Measurements from ENCODE around the gene SUV39H2.
A peak's percentile ranks its signal among the peaks of the same experiment; 100 is the strongest.

SUV39H2 gene

DNA sequence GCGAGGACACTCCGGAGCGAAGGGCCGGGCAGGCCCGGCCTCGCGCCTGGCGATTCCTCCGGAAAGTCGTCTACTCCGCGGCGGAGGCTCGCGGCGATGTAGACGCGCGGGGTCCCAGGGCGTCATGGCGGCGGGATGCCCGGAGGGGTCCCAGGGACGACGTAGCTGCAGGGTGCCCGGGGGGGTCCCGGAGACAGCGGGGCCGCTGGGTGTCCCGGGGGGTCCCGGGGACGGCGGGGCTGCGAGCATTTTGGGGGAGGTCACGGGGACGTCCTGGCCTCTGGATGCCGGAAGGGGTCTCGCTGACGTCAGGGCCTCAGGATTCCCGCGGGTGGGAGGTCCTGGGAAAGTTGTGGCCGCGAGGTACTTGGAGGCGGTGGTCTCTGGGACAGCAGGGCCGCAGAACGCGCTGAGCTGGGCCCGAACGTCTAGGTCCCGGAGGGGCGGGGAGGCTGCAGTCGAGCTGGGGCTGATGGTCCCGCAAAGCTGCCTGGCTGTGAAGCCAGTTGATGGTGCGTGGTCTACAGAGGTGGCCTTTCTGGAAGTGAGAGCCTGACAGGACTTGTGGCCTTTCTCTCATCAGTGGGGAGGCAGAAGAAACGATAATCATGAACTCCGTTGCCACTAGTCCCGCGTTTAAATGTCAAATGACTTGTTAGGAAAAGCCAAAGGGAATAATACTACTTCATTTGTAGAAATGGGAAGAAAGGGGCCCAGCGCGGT, 39.9 kb upstream of the SUV39H2 start:
- TF ChIP-seq, protein P1, sequence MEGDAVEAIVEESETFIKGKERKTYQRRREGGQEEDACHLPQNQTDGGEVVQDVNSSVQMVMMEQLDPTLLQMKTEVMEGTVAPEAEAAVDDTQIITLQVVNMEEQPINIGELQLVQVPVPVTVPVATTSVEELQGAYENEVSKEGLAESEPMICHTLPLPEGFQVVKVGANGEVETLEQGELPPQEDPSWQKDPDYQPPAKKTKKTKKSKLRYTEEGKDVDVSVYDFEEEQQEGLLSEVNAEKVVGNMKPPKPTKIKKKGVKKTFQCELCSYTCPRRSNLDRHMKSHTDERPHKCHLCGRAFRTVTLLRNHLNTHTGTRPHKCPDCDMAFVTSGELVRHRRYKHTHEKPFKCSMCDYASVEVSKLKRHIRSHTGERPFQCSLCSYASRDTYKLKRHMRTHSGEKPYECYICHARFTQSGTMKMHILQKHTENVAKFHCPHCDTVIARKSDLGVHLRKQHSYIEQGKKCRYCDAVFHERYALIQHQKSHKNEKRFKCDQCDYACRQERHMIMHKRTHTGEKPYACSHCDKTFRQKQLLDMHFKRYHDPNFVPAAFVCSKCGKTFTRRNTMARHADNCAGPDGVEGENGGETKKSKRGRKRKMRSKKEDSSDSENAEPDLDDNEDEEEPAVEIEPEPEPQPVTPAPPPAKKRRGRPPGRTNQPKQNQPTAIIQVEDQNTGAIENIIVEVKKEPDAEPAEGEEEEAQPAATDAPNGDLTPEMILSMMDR (IDR thresholded peaks at IDR 0.05; ENCODE audit: control insufficient read depth, extremely low read depth, insufficient read depth): no peak
- DNase-seq (ENCODE audit: low read depth): no peak
- peak overlapping the region; percentile 95 for H3K4me3 ChIP-seq (ENCODE audit: low read depth, low read length)

DNA sequence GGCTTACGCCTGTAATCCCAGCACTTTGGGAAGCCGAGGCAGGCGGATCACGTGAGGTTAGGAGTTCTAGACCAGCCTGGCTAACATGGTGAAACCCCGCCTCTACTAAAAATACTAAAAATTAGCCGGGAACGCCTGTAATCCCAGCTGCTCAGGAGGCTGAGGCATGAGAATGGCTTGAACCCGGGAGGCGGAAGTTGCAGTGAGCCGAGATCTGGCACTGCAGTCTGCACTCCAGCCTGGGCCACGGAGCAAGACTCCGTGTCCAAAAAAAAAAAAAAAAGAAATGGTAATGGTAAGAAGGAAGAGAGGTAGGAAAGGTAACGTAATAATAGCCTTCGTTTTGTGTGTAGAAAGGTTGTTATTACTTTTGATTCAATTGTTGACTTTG, 39.4 kb upstream of the SUV39H2 start:
- TF ChIP-seq, protein P1 (IDR thresholded peaks at IDR 0.05; ENCODE audit: control insufficient read depth, extremely low read depth, insufficient read depth): no peak
- peak overlapping the region; percentile 95 for H3K4me3 ChIP-seq (ENCODE audit: low read depth, low read length)
- DNase-seq (ENCODE audit: low read depth): no peak

DNA sequence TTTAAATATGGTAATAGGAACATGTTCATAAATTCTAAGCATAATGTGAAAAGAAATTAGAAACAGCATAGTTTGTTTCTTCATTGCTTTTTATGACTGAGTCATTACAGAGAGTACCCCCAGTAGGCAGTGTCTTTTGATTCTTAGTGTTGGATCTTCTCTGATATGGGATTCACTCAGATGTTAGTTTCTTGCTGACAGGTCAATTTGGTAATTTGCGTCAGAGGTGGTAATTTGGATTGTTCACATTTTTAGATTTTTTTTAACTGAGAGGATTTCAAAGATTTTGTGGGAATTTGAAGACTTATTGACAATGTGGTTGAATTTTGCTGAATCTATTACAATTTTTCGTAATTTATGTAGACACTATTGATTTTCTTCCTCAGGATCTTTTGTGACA, 38.5 kb upstream of the SUV39H2 start:
- no peak for DNase-seq (ENCODE audit: low read depth)
- TF ChIP-seq, protein P1 (IDR thresholded peaks at IDR 0.05; ENCODE audit: control insufficient read depth, extremely low read depth, insufficient read depth): no peak
- H3K4me3 ChIP-seq (ENCODE audit: low read depth, low read length): peak overlapping the region; percentile 95; the same call in 1 of the 2 replicates

DNA sequence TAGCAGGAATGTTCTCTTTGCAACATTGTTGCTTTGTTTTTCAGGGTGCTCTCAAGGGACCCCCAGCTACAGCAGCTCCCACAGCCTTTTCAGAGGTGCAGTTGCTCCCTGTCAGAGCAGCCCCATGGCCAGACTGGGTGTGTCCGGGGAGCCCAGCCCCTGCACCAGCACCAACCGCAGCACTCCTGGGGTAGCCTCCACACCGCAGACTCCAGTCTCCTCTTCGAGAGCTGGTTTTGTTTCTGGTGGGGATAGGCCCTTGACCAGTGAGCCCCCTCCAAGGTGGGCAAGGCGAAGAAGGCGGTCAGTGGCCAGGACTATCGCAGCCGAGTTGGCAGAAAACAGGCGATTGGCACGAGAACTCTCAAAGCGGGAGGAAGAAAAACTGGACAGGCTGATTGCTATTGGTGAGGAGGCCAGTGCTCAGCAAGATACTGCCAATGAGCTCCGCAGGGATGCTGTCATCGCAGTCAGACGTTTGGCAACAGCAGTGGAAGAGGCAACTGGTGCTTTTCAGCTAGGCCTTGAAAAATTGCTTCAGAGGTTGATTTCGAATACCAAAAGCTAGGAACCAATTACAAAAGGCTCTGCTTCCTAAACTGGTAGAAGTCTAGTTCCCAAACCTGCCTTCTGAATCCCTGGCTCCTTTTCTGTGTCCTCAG, 35.2 kb upstream of the SUV39H2 start:
- H3K4me3 ChIP-seq (ENCODE audit: low read depth, low read length): no peak overlapping the region
- no peak for DNase-seq (ENCODE audit: low read depth)
- TF ChIP-seq, protein P1 (IDR thresholded peaks at IDR 0.05; ENCODE audit: control insufficient read depth, extremely low read depth, insufficient read depth): no peak

DNA sequence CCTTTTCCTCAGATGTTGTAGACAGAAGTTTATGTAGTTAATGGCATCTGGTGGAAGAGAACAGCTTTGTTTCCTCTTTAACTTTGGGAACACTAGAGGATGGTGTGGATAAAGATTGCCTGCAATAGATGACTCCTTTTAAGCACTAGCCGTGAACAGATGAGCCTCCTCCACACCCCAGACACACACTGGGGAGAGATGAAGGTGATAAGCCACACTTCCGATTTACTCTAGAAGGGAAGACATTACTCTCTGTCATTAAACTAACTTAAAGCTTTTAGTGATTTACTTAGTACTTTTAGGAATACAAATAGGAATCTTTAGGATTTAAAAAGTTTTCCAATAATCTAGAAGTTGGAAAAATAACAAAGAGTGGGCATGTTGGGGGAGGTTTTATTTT, 33.7 kb upstream of the SUV39H2 start:
- TF ChIP-seq, protein P1 (IDR thresholded peaks at IDR 0.05; ENCODE audit: control insufficient read depth, extremely low read depth, insufficient read depth): no peak
- no peak for DNase-seq (ENCODE audit: low read depth)
- H3K4me3 ChIP-seq (ENCODE audit: low read depth, low read length): no peak overlapping the region

DNA sequence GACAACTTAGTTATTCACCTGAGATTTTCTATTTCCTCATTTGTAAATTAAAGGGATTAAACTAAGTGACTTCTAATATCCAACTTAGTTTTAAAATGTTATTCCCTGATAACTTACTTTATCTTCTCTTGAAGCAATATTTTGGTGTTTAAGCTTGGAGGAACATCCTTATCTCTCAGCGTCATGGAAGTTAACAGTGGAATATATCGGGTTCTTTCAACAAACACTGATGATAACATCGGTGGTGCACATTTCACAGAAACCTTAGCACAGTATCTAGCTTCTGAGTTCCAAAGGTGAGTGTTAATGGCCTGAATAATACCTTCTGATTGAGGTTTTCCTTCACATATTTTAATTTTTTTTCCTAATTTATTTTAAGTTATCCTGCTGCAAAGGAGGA, 26.4 kb upstream of the SUV39H2 start:
- TF ChIP-seq, protein P1 (IDR thresholded peaks at IDR 0.05; ENCODE audit: control insufficient read depth, extremely low read depth, insufficient read depth): no peak
- DNase-seq (ENCODE audit: low read depth): no peak
- H3K4me3 ChIP-seq (ENCODE audit: low read depth, low read length): no peak overlapping the region

All from LNCaP clone FGC (cell line).